A549 (cell line): ENCODE measurements around the gene HSPG2. TPM values are rescaled to one million over a fixed set of nuclear protein-coding genes. Genes with fewer than 3 reads are reported as not detected.

Experiments
- ATAC-seq, 2 experiments: fragments of 200-7000 bp in 1 of 2; fragments of >200 bp in 1 of 2; cut with Nextera tagmentation in 1 of 2; cut with Tn5 transposase in 1 of 2; 3 replicates each; pipeline versions ENCODE4 v1.8.0 to v1.9.1; 2018 to 2020; ENCODE audit warnings: mild to moderate bottlenecking in 1 of 2, moderate library complexity in 1 of 2
- CTCF ChIA-PET: fragments of 300-600 bp; sonication (Branson Sonifier 250); formaldehyde crosslinking; extraction: SDS; loops from one replicate; lab custom pipeline; 2021; ENCODE audit warnings: antibody characterized with exemption, inconsistent platforms; lab: Yijun Ruan, JAX
- POLR2A ChIA-PET: fragments of 350-600 bp; formaldehyde crosslinking; extraction: SDS; loops from one replicate; lab custom pipeline; 2021; ENCODE audit warnings: antibody characterized with exemption, inconsistent platforms; lab: Yijun Ruan, JAX
- DNase-seq, 2 experiments: peaks; one replicate each; pipeline versions ENCODE4 v3.0.0 to v3.0.0-alpha.2; 2011 to 2016; ENCODE audit warnings: low read depth in 1 of 2, low spot score in 1 of 2
- FAIRE-seq: peaks from 2 replicates; lab custom pipeline; 2011; peaks lifted over from hg19 to GRCh38; lab: Jason Lieb, UNC
- H3K27ac ChIP-seq, 2 experiments: fragments of >200 bp; sonication (Bioruptor Twin); formaldehyde crosslinking; 3 replicates each; pipeline ENCODE4 v1.5.1; 2016 to 2017
- H3K4me1 ChIP-seq: fragments of >200 bp; sonication (Bioruptor Twin); formaldehyde crosslinking; 3 replicates; pipeline ENCODE4 v1.6.1; 2016
- H3K4me2 ChIP-seq: fragments of >200 bp; sonication (Bioruptor Twin); formaldehyde crosslinking; 3 replicates; pipeline ENCODE4 v1.6.1; 2016
- H3K4me3 ChIP-seq: fragments of >200 bp; sonication (Bioruptor Twin); formaldehyde crosslinking; 3 replicates; pipeline ENCODE4 v1.5.1; 2016
- H3K9me3 ChIP-seq: fragments of >200 bp; sonication (Bioruptor Twin); formaldehyde crosslinking; 3 replicates; pipeline ENCODE4 v1.6.1; 2016
- BCL3 ChIP-seq: fragments of >200 bp; sonication (Bioruptor Twin); formaldehyde crosslinking; IDR thresholded peaks from 3 replicates; pipeline ENCODE4 v1.6.1; 2016
- CBX2 ChIP-seq: fragments of 200-600 bp; sonication (generic); IDR thresholded peaks from 2 replicates; pipeline ENCODE4 v1.6.1; 2016; ENCODE audit warnings: low read depth, mild to moderate bottlenecking, borderline replicate concordance
- CEBPB ChIP-seq, 2 experiments: fragments of >200 bp in 1 of 2; sonication (Bioruptor Twin) in 1 of 2; formaldehyde crosslinking in 1 of 2; IDR thresholded peaks; 2 replicates each; pipeline ENCODE4 v1.6.1; 2012 to 2016
- CHD4 ChIP-seq: fragments of 200-600 bp; sonication (generic); IDR thresholded peaks from 2 replicates; pipeline ENCODE4 v1.6.1; 2016; ENCODE audit warnings: antibody characterized with exemption, mild to moderate bottlenecking, borderline replicate concordance
- CTCF ChIP-seq: fragments of >200 bp; sonication (Bioruptor Twin); formaldehyde crosslinking; IDR thresholded peaks from 3 replicates; pipeline ENCODE4 v1.5.1; 2016
- EHF ChIP-seq: fragments of 250-450 bp; sonication (Bioruptor Pico); IDR thresholded peaks from 2 replicates; pipeline ENCODE4 v1.5.0; 2020; ENCODE audit warnings: mild to moderate bottlenecking
- ESRRA ChIP-seq: fragments of 150-350 bp; IDR thresholded peaks from 2 replicates; pipeline ENCODE4 v1.6.1; 2014; ENCODE audit warnings: mild to moderate bottlenecking, low read length, borderline replicate concordance
- HOXB13 ChIP-seq: fragments of 250-450 bp; sonication (Bioruptor Pico); IDR thresholded peaks from 2 replicates; pipeline ENCODE4 v1.5.0; 2020; ENCODE audit warnings: low read depth, mild to moderate bottlenecking, moderate library complexity
- NR3C1 ChIP-seq: fragments of >200 bp; sonication (Bioruptor Twin); formaldehyde crosslinking; IDR thresholded peaks from 3 replicates; pipeline ENCODE4 v1.6.1; 2017
- RFX5 ChIP-seq: fragments of 450-650 bp; IDR thresholded peaks from 2 replicates; pipeline ENCODE4 v1.7.1; 2014; ENCODE audit warnings: antibody characterized with exemption, mild to moderate bottlenecking, moderate library complexity
- ZC3H11A ChIP-seq: fragments of 450-650 bp; IDR thresholded peaks from 2 replicates; pipeline ENCODE4 v1.6.1; 2014; ENCODE audit warnings: antibody characterized with exemption, mild to moderate bottlenecking
- ZSCAN20 ChIP-seq: fragments of 250-450 bp; sonication (Bioruptor Pico); IDR thresholded peaks from 2 replicates; pipeline ENCODE4 v1.8.0; 2022; ENCODE audit warnings: mild to moderate bottlenecking, moderate library complexity
- WGBS: methylation state at CpG from one replicate; pipeline ENCODE4 v1.1.6; 2017; ENCODE audit errors: missing lambda C conversion rate; 5-methylcytosine and 5-hydroxymethylcytosine counted together
- polyA plus RNA-seq, 4 experiments: library from polyadenylated mRNA; depleted of rRNA in 3 of 4; stranded (reverse); fragments of >200 nt; fragmentation: RNase III in 1 of 4; extraction: RNeasy Plus Mini Kit Qiagen cat#74134 plus additional on column Dnase treatment in 1 of 4; gene quantifications; 2 replicates in 3 of 4; 3 replicates in 1 of 4; pipeline ENCODE4 v1.2.3, GENCODE V29; 2011 to 2017
- TF ChIP-seq, protein P1 (sequence below): fragments of 200-600 bp; sonication (generic); IDR thresholded peaks from 2 replicates; pipeline ENCODE4 v1.6.1; 2016; ENCODE audit warnings: antibody characterized with exemption, mild to moderate bottlenecking, moderate library complexity
- TF ChIP-seq, protein P2 (sequence below): fragments of 150-350 bp; IDR thresholded peaks from 2 replicates; pipeline ENCODE4 v1.6.1; 2014; ENCODE audit warnings: low read depth, mild to moderate bottlenecking, low read length

Gene HSPG2
- polyA plus RNA-seq, 2 of the 4 experiments (the other 2 are of a cell fraction): 7.0 to 42.7 TPM

DNA sequence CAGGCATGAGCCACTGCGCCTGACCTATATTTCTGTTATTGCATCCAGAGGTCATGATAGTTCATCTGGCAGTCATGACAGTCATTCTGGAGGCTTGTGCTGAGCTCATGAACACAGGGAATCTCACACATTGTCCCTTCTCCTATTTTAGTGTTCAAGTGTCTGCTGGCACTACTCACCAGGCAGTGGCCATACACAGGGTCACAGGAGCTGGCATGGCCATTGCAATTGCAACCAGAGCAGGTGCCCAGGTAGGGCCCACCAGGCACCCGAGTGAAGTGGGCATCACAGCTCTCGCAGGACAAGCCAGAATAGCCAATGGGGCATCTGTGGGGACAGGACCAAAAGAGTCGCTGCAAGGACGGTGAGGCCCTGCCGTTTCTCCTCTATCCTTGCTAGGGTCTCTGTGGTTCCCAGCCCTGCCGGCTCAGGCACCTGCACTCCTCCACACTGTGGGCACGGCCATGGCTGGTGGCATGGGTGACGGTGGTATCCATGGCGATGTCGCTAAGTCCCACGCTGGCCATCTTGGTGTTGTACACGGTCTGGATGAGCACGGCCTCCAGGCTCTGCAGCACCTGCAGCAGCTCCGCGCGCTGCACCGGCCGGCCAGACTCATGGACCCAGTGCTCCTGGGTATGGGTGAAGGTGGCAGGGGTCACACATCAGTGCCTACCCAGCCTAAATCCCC is 57.0 kb downstream of the HSPG2 start:
- WGBS: 97% methylated on average over 3 of the region's 19 CpGs
- no peak overlapping the region for H3K4me2 ChIP-seq
- FAIRE-seq (no peak), DNase-seq (no peak), ATAC-seq (no peak)
- POLR2A ChIA-PET: no interaction called here
- CTCF ChIA-PET: interaction anchor here (0.5 to 1.6 kb wide), 4 partner anchors 13 to 536 kb away, joined by 3 to 5 read pairs (median 4); no protein-coding TSS in a partner anchor
- no peak overlapping the region for H3K27ac ChIP-seq
- TF ChIP-seq ZSCAN20: no peak
- TF ChIP-seq ZC3H11A: no peak
- no peak for TF ChIP-seq EHF (CRISPR knock-in tag)
- no peak for TF ChIP-seq NR3C1
- no peak for TF ChIP-seq CHD4
- TF ChIP-seq, protein P1, sequence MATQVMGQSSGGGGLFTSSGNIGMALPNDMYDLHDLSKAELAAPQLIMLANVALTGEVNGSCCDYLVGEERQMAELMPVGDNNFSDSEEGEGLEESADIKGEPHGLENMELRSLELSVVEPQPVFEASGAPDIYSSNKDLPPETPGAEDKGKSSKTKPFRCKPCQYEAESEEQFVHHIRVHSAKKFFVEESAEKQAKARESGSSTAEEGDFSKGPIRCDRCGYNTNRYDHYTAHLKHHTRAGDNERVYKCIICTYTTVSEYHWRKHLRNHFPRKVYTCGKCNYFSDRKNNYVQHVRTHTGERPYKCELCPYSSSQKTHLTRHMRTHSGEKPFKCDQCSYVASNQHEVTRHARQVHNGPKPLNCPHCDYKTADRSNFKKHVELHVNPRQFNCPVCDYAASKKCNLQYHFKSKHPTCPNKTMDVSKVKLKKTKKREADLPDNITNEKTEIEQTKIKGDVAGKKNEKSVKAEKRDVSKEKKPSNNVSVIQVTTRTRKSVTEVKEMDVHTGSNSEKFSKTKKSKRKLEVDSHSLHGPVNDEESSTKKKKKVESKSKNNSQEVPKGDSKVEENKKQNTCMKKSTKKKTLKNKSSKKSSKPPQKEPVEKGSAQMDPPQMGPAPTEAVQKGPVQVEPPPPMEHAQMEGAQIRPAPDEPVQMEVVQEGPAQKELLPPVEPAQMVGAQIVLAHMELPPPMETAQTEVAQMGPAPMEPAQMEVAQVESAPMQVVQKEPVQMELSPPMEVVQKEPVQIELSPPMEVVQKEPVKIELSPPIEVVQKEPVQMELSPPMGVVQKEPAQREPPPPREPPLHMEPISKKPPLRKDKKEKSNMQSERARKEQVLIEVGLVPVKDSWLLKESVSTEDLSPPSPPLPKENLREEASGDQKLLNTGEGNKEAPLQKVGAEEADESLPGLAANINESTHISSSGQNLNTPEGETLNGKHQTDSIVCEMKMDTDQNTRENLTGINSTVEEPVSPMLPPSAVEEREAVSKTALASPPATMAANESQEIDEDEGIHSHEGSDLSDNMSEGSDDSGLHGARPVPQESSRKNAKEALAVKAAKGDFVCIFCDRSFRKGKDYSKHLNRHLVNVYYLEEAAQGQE: no peak
- no peak for TF ChIP-seq BCL3
- TF ChIP-seq CEBPB (IDR thresholded peaks at IDR 0.05): no peak
- no peaks in the 10 kb centered on the region for H3K4me1 ChIP-seq
- no peak overlapping the region for H3K4me3 ChIP-seq
- H3K9me3 ChIP-seq: no peaks in the 10 kb centered on the region

- WGBS: 97% methylated on average over 6 of the region's 11 CpGs
- TF ChIP-seq, protein P2, sequence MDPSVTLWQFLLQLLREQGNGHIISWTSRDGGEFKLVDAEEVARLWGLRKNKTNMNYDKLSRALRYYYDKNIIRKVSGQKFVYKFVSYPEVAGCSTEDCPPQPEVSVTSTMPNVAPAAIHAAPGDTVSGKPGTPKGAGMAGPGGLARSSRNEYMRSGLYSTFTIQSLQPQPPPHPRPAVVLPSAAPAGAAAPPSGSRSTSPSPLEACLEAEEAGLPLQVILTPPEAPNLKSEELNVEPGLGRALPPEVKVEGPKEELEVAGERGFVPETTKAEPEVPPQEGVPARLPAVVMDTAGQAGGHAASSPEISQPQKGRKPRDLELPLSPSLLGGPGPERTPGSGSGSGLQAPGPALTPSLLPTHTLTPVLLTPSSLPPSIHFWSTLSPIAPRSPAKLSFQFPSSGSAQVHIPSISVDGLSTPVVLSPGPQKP: no peak
- TF ChIP-seq CTCF (no peak), EHF (CRISPR knock-in tag) (no peak), ESRRA (no peak), HOXB13 (CRISPR knock-in tag) (no peak), RFX5 (no peak), CBX2 (no peak)
- no peaks in the 10 kb centered on the region for H3K9me3 ChIP-seq
- CTCF ChIA-PET: interaction anchor here (0.6 to 1.6 kb wide), 2 partner anchors 84 to 813 kb away, joined by 3 to 5 read pairs; no protein-coding TSS in a partner anchor
- POLR2A ChIA-PET: no interaction called here
- H3K4me1 ChIP-seq: no peaks in the 10 kb centered on the region
- FAIRE-seq: no peak
- H3K4me2 ChIP-seq: no peak overlapping the region
- DNase-seq: no peak
- no peak for ATAC-seq
- H3K4me3 ChIP-seq: no peak overlapping the region
- no peak overlapping the region for H3K27ac ChIP-seq
Measured at GRCh38 chr1:21878840-21879478, 58.2 kb downstream of the HSPG2 start.
